Naive B cell (primary cell): ENCODE measurements around the gene DBX2. TPM values are rescaled to one million over a fixed set of nuclear protein-coding genes. Genes with fewer than 3 reads are reported as not detected.

Source experiments
- ATAC-seq, 2 donors: fragments of 150-1000 bp; cut with Tn5 transposase; 2 replicates each; pipeline ENCODE4 v1.10.0; 2021; ENCODE audit warnings: low read depth in 2 of 2, mild to moderate bottlenecking in 2 of 2, moderate library complexity in 2 of 2
- DNase-seq: peaks from one replicate; pipeline ENCODE4 v3.0.0; 2022
- H3K27ac Mint-ChIP-seq, 6 donors: one replicate each; pipeline ENCODE4 v1.8.0; 2020 to 2022; ENCODE audit warnings: mild to moderate bottlenecking in 6 of 6, mixed read lengths in 6 of 6, moderate library complexity in 5 of 6, inconsistent platforms in 2 of 6
- H3K27me3 Mint-ChIP-seq, 3 donors: one replicate each; pipeline ENCODE4 v1.8.0; 2021 to 2022; ENCODE audit warnings: mixed read lengths in 3 of 3, mild to moderate bottlenecking in 1 of 3
- H3K36me3 Mint-ChIP-seq, 2 donors: one replicate each; pipeline ENCODE4 v1.8.0; 2020 to 2022; ENCODE audit warnings: mixed read lengths in 2 of 2, inconsistent platforms in 1 of 2, mild to moderate bottlenecking in 1 of 2
- H3K4me1 Mint-ChIP-seq, 3 donors: one replicate each; pipeline ENCODE4 v1.8.0; 2020 to 2022; ENCODE audit warnings: mixed read lengths in 3 of 3, inconsistent platforms in 1 of 3, mild to moderate bottlenecking in 1 of 3, moderate library complexity in 1 of 3
- H3K4me3 Mint-ChIP-seq, 8 donors: one replicate each; pipeline ENCODE4 v1.8.0; 2020 to 2022; ENCODE audit warnings: mild to moderate bottlenecking in 8 of 8, mixed read lengths in 8 of 8, moderate library complexity in 8 of 8, inconsistent platforms in 2 of 8
- H3K9me3 Mint-ChIP-seq, 7 donors: one replicate each; pipeline ENCODE4 v1.8.0; 2020 to 2022; ENCODE audit warnings: mixed read lengths in 7 of 7, mild to moderate bottlenecking in 5 of 7, inconsistent platforms in 2 of 7, moderate library complexity in 1 of 7
- polyA plus RNA-seq, 6 donors: library from polyadenylated mRNA; unstranded; fragments of 300-500 nt; fragmentation: Illumina TruSeq; gene quantifications; one replicate each; pipeline ENCODE4 v1.2.3, GENCODE V29; 2021; ENCODE audit warnings: low read depth in 6 of 6

The DBX2 gene
- polyA plus RNA-seq, 6 donors from 2014 or later: not detected

- Mint-ChIP-seq H3K4me1 (no peaks in the 10 kb centered on the region), H3K27me3 (peaks cover 0 to 3% (median 0%) of the 10 kb centered on the region in 3 donors), H3K9me3 (peaks cover 0 to 2% (median 0%) of the 10 kb centered on the region in 7 donors), H3K4me3 (no peak overlapping the region), H3K27ac (no peak overlapping the region), H3K36me3 (no peaks in the 10 kb centered on the region)
- no peak for DNase-seq
- ATAC-seq: no peak
Measured at GRCh38 chr12:44979918-44980317, 71.0 kb downstream of the DBX2 start.

- H3K27me3 Mint-ChIP-seq: peaks cover 0 to 3% (median 0%) of the 10 kb centered on the region in 3 donors
- no peak overlapping the region for H3K4me3 Mint-ChIP-seq
- no peak overlapping the region for H3K27ac Mint-ChIP-seq
- ATAC-seq (no peak), DNase-seq (no peak)
- H3K4me1 Mint-ChIP-seq: no peaks in the 10 kb centered on the region
- H3K36me3 Mint-ChIP-seq: no peaks in the 10 kb centered on the region
- peaks cover 0 to 2% (median 0%) of the 10 kb centered on the region in 7 donors for H3K9me3 Mint-ChIP-seq
Measured at GRCh38 chr12:44976246-44976645, 74.7 kb downstream of the DBX2 start.

DNA sequence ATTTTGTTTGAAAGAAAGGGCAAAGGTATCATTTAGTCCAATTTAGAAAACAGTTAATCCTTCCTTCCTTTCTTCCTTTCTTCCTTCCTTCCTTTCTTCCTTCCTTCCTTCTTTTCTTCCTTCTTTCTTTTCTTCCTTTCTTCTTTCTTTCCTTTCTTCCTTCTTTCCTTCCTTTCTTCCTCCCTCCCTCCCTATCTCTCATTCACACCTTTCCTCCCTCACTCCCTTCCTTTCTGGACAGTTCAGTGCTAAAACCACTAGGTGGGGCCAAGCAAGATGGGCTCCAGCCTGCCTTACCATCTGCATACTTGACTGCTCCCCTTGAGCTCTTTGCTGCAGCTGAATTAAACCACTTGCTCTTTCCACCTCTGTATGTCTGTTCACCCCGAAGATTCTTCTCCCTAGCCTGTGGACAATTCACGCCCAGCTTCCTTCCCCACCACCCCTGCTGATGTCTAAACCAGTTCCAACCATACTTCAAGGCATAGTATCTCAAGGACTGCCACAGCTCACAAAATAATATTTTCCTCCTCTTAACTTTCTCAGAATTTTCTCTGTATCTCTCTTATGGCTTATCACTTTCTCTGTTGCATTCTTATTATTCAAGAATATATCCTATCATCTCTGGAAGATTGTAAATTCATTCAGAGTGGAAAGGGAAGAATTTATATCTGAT lies 78.0 kb downstream of the DBX2 start:
- H3K9me3 Mint-ChIP-seq: peaks cover 0 to 2% (median 0%) of the 10 kb centered on the region in 7 donors
- H3K27me3 Mint-ChIP-seq: peaks cover 0 to 3% (median 0%) of the 10 kb centered on the region in 3 donors
- H3K4me3 Mint-ChIP-seq: no peak overlapping the region
- DNase-seq: no peak
- H3K4me1 Mint-ChIP-seq: no peaks in the 10 kb centered on the region
- no peaks in the 10 kb centered on the region for H3K36me3 Mint-ChIP-seq
- no peak overlapping the region for H3K27ac Mint-ChIP-seq
- no peak for ATAC-seq

DNA sequence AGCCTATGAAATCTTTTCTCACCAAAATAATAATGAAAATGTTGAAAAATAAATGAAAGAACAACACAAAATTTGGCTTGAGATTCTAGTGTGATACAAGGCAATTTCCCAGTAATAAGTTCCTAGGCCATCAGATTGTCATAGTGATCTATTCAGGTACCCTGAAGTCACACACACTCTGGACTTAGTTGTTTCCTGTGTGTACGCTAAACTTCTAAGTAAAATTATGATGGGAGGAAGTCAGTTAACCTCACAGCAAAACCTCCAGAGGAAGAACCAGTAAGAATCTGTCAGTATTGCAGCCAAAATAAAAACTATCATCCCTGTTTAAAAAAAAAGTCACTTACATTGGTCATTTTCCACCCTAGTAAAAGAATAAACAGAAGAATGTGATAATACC lies 81.9 kb downstream of the DBX2 start:
- H3K9me3 Mint-ChIP-seq: peaks cover 0 to 20% (median 14%) of the 10 kb centered on the region in 7 donors
- no peaks in the 10 kb centered on the region for H3K27me3 Mint-ChIP-seq
- ATAC-seq (no peak), DNase-seq (no peak)
- H3K36me3 Mint-ChIP-seq: no peaks in the 10 kb centered on the region
- H3K27ac Mint-ChIP-seq: no peak overlapping the region
- no peaks in the 10 kb centered on the region for H3K4me1 Mint-ChIP-seq
- H3K4me3 Mint-ChIP-seq: no peak overlapping the region

Other genes starting within 250 kb of the DBX2 start
- gene NELL2, start 174.8 kb downstream of the DBX2 start, polyA plus RNA-seq: under 1 TPM; 0.23 to 0.86 (median 0.43) TPM
- gene ANO6, start 165.0 kb upstream of the DBX2 start, polyA plus RNA-seq: 10 to 100 TPM; 13.8 to 26.9 (median 19.3) TPM